Measurements from ENCODE around the gene FRS2. TPM values are rescaled to one million over a fixed set of nuclear protein-coding genes. Genes with fewer than 3 reads are reported as not detected.

FRS2 gene
- 12.3 and 15.5 TPM in 2 replicates for total RNA-seq

GRCh38 chr12:69470189-69471075 lies at the start of gene FRS2:
Gene FRS2, plus strand, starts transcription at chr12:69470388. Its CDS starts 98,643 bp downstream, at chr12:69569031.

GRCh38 chr12:69585189-69586062 lies 115.2 kb downstream of the FRS2 start, which contains the start of gene CCT2:
Gene CCT2, plus strand, starts transcription at chr12:69585459. Its CDS starts 63 bp downstream, at chr12:69585522.

GRCh38 chr12:69610729-69611128 lies 140.5 kb downstream of the FRS2 start, which contains the start of gene LRRC10:
Gene LRRC10, minus strand, starts transcription at chr12:69610907. Its CDS starts 69 bp downstream, at chr12:69610838.

Other genes starting within 250 kb of the FRS2 start
- 24.2 and 24.4 TPM in 2 replicates for gene CPSF6, start 230.8 kb upstream of the FRS2 start, total RNA-seq
- gene LYZ, start 122.0 kb upstream of the FRS2 start, total RNA-seq, result not detected in 2 replicates
- gene YEATS4, start 110.6 kb upstream of the FRS2 start, total RNA-seq, result 47.3 and 96.8 TPM in 2 replicates
- gene CCT2, start 115.1 kb downstream of the FRS2 start, total RNA-seq, result 220 and 228 TPM in 2 replicates
- not detected in 2 replicates for gene LRRC10, start 140.5 kb downstream of the FRS2 start, total RNA-seq
- gene BEST3, start 228.9 kb downstream of the FRS2 start, total RNA-seq, result not detected in 2 replicates

Data from bronchus fibroblast of lung (primary cell).